ENCODE data around the gene TXLNG. TPM values are rescaled to one million over a fixed set of nuclear protein-coding genes. Genes with fewer than 3 reads are reported as not detected.

The TXLNG gene
- total and polyA plus RNA-seq, 2 donors (not counting 3 experiments of a cell fraction or from before 2014, with no cell fraction given), result 6.8 to 7.6 TPM

DNA sequence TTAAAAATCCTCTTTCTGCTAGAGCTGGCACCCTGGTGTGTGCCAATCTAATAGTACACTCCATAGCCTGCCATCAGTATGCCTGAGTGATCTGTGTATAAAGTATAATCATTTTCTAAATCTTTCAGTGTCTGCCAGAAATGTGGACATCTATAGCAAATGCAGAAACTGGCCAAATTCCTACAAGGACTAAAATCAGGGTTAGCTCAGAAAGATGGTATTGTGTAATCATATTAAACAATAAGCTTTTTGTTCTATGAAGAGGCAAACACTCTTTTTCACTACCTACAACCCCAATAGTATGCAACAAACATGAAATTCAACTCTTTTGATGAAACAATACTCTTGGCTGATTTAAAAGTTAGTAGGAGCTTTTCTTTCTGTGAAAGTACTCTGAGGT lies 7.7 kb upstream of the TXLNG start:
- Histone ChIP-seq H3K27me3 (ENCODE audit: control insufficient read depth in 2 of 2, insufficient read depth in 2 of 2, low read length in 2 of 2) (no peaks in the 10 kb centered on the region), H4K20me1 (replicated peaks; ENCODE audit: control insufficient read depth, extremely low read depth, insufficient read depth, low read length) (no peaks in the 10 kb centered on the region), H2AFZ (ENCODE audit: low read depth, low read length) (no peak overlapping the region), H3K4me3 (replicated peaks in 1 of 3; ENCODE audit: insufficient read depth in 1 of 3, low read depth in 1 of 3, low read length in 3 of 3) (no peak overlapping the region), H3K9me3 (replicated peaks; ENCODE audit: control insufficient read depth, insufficient read depth, low read length) (no peaks in the 10 kb centered on the region), H3K79me2 (ENCODE audit: control insufficient read depth, insufficient read depth, low read length) (no peaks in the 10 kb centered on the region), H3K36me3 (ENCODE audit: control insufficient read depth in 2 of 2, extremely low read depth in 1 of 2, insufficient read depth in 2 of 2, low read length in 2 of 2) (no peaks in the 10 kb centered on the region), H3K9me1 (replicated peaks; ENCODE audit: control insufficient read depth, extremely low read depth, insufficient read depth, low read length) (no peaks in the 10 kb centered on the region), H3K4me2 (ENCODE audit: insufficient read depth, low read length) (no peak overlapping the region), H3K4me1 (ENCODE audit: control insufficient read depth, extremely low read depth, insufficient read depth, low read length) (no peaks in the 10 kb centered on the region), H3K27ac (ENCODE audit: insufficient read depth, low read depth, low read length) (no peak overlapping the region), H3K9ac (replicated peaks; ENCODE audit: extremely low read depth, insufficient read depth, low read length) (no peak overlapping the region)
- intact Hi-C loops (cut with micrococcal nuclease), result no loop called here
- CTCF ChIA-PET, result no interaction called here
- DNase-seq (ENCODE audit: low read depth, low spot score) (no peak), FAIRE-seq (no peak)
- BruUV-seq (replicated peaks), result no TSS peak
- POLR2A ChIA-PET, result no interaction called here
- dilution Hi-C loops (cut with MboI; ENCODE audit: extremely low pct_ligation_motif_present, low sequenced_read_pairs), result no loop called here
- TF ChIP-seq JUN (IDR thresholded peaks at IDR 0.05; ENCODE audit: borderline replicate concordance, insufficient read depth, insufficient read length, low read depth) (no peak), GATA2 (IDR thresholded peaks at IDR 0.05; ENCODE audit: insufficient read depth, insufficient read length, low read depth, low read length) (no peak), MYC (IDR thresholded peaks at IDR 0.05; ENCODE audit: low read depth, low read length) (no peak), FOS (IDR thresholded peaks at IDR 0.05; ENCODE audit: borderline replicate concordance, insufficient read depth, low read length) (no peak), EZH2 (IDR thresholded peaks at IDR 0.05; ENCODE audit: borderline replicate concordance, low read depth, low read length, severe bottlenecking) (no peak), POLR2A (IDR thresholded peaks at IDR 0.05; ENCODE audit: low read depth, low read length) (no peak), POLR2AphosphoS5 (IDR thresholded peaks at IDR 0.05; ENCODE audit: insufficient read depth, low read depth, low read length) (no peak)
- TF ChIP-seq, protein P1, sequence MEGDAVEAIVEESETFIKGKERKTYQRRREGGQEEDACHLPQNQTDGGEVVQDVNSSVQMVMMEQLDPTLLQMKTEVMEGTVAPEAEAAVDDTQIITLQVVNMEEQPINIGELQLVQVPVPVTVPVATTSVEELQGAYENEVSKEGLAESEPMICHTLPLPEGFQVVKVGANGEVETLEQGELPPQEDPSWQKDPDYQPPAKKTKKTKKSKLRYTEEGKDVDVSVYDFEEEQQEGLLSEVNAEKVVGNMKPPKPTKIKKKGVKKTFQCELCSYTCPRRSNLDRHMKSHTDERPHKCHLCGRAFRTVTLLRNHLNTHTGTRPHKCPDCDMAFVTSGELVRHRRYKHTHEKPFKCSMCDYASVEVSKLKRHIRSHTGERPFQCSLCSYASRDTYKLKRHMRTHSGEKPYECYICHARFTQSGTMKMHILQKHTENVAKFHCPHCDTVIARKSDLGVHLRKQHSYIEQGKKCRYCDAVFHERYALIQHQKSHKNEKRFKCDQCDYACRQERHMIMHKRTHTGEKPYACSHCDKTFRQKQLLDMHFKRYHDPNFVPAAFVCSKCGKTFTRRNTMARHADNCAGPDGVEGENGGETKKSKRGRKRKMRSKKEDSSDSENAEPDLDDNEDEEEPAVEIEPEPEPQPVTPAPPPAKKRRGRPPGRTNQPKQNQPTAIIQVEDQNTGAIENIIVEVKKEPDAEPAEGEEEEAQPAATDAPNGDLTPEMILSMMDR (IDR thresholded peaks at IDR 0.05; ENCODE audit: extremely low read depth in 1 of 2, insufficient read depth in 1 of 2, low read depth in 1 of 2, low read length in 2 of 2), result no peak
- TF ChIP-seq, protein P2, sequence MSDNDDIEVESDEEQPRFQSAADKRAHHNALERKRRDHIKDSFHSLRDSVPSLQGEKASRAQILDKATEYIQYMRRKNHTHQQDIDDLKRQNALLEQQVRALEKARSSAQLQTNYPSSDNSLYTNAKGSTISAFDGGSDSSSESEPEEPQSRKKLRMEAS (IDR thresholded peaks at IDR 0.05; ENCODE audit: insufficient read depth, insufficient read length), result no peak

Data from endothelial cell of umbilical vein (primary cell).